Neural crest cell (in vitro differentiated cells): Measurements from ENCODE around the gene POT1. TPM values are rescaled to one million over a fixed set of nuclear protein-coding genes. Genes with fewer than 3 reads are reported as not detected.
"Not testable (repeated sequence)": the region's sequence is repeated elsewhere in the genome, so short reads cannot be mapped to it uniquely, and the experiment has no call there.

Experiments used
- DNase-seq: peaks from one replicate; pipeline ENCODE4 v3.0.0; 2021; ENCODE audit warnings: low read depth, mixed read lengths, low spot score
- H3K27ac Mint-ChIP-seq: one replicate; pipeline ENCODE4 v1.8.0; 2021; ENCODE audit warnings: mild to moderate bottlenecking, mixed read lengths; ENCODE audit not compliant: unreplicated experiment
- H3K27me3 Mint-ChIP-seq: 2 replicates; pipeline ENCODE4 v1.8.0; 2021; ENCODE audit warnings: low read depth, mild to moderate bottlenecking, mixed read lengths
- H3K36me3 Mint-ChIP-seq: 2 replicates; pipeline ENCODE4 v1.8.0; 2021; ENCODE audit warnings: low read depth, mild to moderate bottlenecking, mixed read lengths
- H3K4me1 Mint-ChIP-seq: 2 replicates; pipeline ENCODE4 v1.8.0; 2021; ENCODE audit warnings: mixed read lengths
- H3K4me3 Mint-ChIP-seq: one replicate; pipeline ENCODE4 v1.8.0; 2021; ENCODE audit warnings: mild to moderate bottlenecking, mixed read lengths
- H3K9me3 Mint-ChIP-seq: 2 replicates; pipeline ENCODE4 v1.8.0; 2021; ENCODE audit warnings: mixed read lengths
- long read RNA-seq: library from polyadenylated mRNA; unstranded; transcript quantifications from one replicate; pipeline ENCODE4 v2.0.0, GENCODE V29; 2020
- total RNA-seq: library from RNA; stranded (reverse); gene quantifications from 2 replicates; pipeline ENCODE4 v1.2.1, GENCODE V29; 2021
- TF ChIP-seq, protein P1 (sequence below): fragments of 200-600 bp; sonication (generic); conservative IDR thresholded peaks from 2 replicates; pipeline ENCODE4 v1.5.0; 2021; ENCODE audit warnings: antibody characterized with exemption, mild to moderate bottlenecking

POT1 gene
- total RNA-seq: 23.6 and 23.9 TPM in 2 replicates
- long read RNA-seq, full-length matches to known transcripts: 13 of 31 reads
- long read RNA-seq, partial matches to known transcripts: 9 of 31 reads
- long read RNA-seq, other reads (novel, unspliced or antisense): 9 of 31 reads

DNA sequence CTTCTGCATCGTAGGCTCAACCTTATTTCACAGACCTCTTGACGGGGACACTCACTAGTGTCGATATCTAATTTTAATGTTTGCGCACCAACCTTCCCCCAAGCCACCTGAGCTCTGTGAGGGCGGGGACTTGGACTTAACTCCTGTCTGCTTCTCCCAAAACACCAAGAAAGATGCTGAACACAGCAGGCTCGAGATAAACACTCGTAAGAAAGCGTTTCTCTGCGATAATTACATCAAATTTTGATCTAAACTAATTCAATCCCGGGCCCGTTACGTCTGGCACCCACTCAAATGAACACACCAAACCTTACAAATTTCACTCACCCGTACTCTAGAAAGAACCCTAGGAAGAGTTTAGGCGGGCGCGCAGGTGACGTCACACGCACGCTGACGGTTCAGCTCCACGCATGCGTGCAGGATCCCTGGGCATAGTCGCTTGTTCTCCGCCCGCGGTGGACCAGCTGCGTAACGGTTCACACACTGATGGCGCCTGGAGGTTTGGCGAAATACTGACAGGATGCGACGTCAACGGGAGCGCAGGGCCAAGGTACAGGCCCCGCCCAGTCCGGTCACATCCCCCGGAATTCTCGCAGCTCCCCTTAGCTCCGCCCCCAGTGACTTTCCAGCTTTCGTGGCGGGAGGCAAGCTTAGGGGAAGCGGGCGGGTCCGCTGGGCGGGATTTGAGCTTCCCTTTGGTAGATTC is at the start of gene POT1:
POT1 (minus strand) TSS at position 359 of the 706 bp plus-strand sequence. CDS start 32,652 bp downstream, outside the sequence.
- peaks cover 2% of the 10 kb centered on the region for H3K36me3 Mint-ChIP-seq
- H3K27ac Mint-ChIP-seq: peak within 1 kb of the TSS; percentile 96
- peaks cover 34% of the 10 kb centered on the region for H3K4me1 Mint-ChIP-seq
- TF ChIP-seq, protein P1, sequence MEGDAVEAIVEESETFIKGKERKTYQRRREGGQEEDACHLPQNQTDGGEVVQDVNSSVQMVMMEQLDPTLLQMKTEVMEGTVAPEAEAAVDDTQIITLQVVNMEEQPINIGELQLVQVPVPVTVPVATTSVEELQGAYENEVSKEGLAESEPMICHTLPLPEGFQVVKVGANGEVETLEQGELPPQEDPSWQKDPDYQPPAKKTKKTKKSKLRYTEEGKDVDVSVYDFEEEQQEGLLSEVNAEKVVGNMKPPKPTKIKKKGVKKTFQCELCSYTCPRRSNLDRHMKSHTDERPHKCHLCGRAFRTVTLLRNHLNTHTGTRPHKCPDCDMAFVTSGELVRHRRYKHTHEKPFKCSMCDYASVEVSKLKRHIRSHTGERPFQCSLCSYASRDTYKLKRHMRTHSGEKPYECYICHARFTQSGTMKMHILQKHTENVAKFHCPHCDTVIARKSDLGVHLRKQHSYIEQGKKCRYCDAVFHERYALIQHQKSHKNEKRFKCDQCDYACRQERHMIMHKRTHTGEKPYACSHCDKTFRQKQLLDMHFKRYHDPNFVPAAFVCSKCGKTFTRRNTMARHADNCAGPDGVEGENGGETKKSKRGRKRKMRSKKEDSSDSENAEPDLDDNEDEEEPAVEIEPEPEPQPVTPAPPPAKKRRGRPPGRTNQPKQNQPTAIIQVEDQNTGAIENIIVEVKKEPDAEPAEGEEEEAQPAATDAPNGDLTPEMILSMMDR: no peak
- DNase-seq: peak; percentile 92
- peaks cover 9% of the 10 kb centered on the region for H3K27me3 Mint-ChIP-seq
- peak within 1 kb of the TSS; percentile 94 for H3K4me3 Mint-ChIP-seq
- no peaks in the 10 kb centered on the region for H3K9me3 Mint-ChIP-seq

GRCh38 chr7:124975131-124975530 is 45.5 kb upstream of the POT1 start:
- H3K9me3 Mint-ChIP-seq, DNase-seq, H3K27ac Mint-ChIP-seq, H3K27me3 Mint-ChIP-seq, H3K4me3 Mint-ChIP-seq, H3K36me3 Mint-ChIP-seq, H3K4me1 Mint-ChIP-seq: not testable (repeated sequence)

GRCh38 chr7:124965553-124965952 is 35.9 kb upstream of the POT1 start:
- TF ChIP-seq, protein P1: no peak
- H3K27me3 Mint-ChIP-seq: no peaks in the 10 kb centered on the region
- H3K4me3 Mint-ChIP-seq: no peak overlapping the region
- H3K9me3 Mint-ChIP-seq: no peaks in the 10 kb centered on the region
- H3K27ac Mint-ChIP-seq: no peak overlapping the region
- no peaks in the 10 kb centered on the region for H3K36me3 Mint-ChIP-seq
- no peak for DNase-seq
- no peaks in the 10 kb centered on the region for H3K4me1 Mint-ChIP-seq

- no peak for DNase-seq
- Mint-ChIP-seq H3K9me3 (peaks cover 8% of the 10 kb centered on the region), H3K4me1 (no peaks in the 10 kb centered on the region), H3K36me3 (no peaks in the 10 kb centered on the region), H3K27me3 (no peaks in the 10 kb centered on the region), H3K4me3 (no peak overlapping the region), H3K27ac (no peak overlapping the region)
- TF ChIP-seq, protein P1: no peak
These were observed 30.1 kb upstream of the POT1 start for GRCh38 chr7:124959676-124960075.

DNA sequence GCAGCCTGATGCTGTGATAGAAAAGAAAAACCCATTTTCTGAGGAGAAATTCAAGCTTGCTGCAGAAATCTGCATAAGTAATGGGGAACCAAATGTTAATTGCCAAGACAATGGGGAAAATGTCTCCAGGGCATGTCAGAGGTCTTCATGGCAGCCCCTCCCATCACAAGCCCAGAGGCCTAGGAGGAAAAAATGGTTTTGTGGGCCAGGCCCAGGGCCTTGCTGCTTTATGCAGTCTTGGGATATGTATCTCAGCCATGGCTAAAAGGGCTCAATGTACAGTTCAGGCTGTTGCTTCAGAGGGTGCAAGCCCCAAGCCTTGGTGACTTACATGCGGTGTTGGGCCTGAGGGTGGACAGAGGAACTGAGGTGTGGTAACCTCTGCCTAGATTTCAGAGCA is 28.3 kb upstream of the POT1 start:
- not testable (repeated sequence) for H3K27me3 Mint-ChIP-seq, H3K36me3 Mint-ChIP-seq, H3K4me3 Mint-ChIP-seq, DNase-seq, H3K27ac Mint-ChIP-seq, H3K9me3 Mint-ChIP-seq, H3K4me1 Mint-ChIP-seq

- peaks cover 8% of the 10 kb centered on the region for H3K9me3 Mint-ChIP-seq
- no peaks in the 10 kb centered on the region for H3K27me3 Mint-ChIP-seq
- H3K36me3 Mint-ChIP-seq: no peaks in the 10 kb centered on the region
- H3K4me1 Mint-ChIP-seq: no peaks in the 10 kb centered on the region
- DNase-seq: no peak
- no peak overlapping the region for H3K4me3 Mint-ChIP-seq
- no peak overlapping the region for H3K27ac Mint-ChIP-seq
- TF ChIP-seq, protein P1: no peak
These were observed 26.5 kb upstream of the POT1 start for GRCh38 chr7:124956160-124956559.
